Trophoblast cell (in vitro differentiated cells and primary cell): ENCODE results near the gene AGAP1.

ENCODE experiments used
- DNase-seq, 2 donors: peaks; one replicate each; pipeline ENCODE4 v3.0.0-alpha.2; 2016
- H2AFZ ChIP-seq: 2 replicates; pipeline ENCODE4 v1.6.1; 2013; ENCODE audit warnings: low read length, moderate library complexity, mild to moderate bottlenecking; ENCODE audit not compliant: insufficient read depth, poor library complexity
- H2AK5ac ChIP-seq: 2 replicates; pipeline ENCODE4 v1.6.1; 2013; ENCODE audit warnings: mild to moderate bottlenecking, low read length
- H2BK120ac ChIP-seq: 2 replicates; pipeline ENCODE4 v1.6.1; 2013; ENCODE audit warnings: low read length, mild to moderate bottlenecking, moderate library complexity; ENCODE audit not compliant: insufficient read depth, poor library complexity
- H2BK12ac ChIP-seq: 2 replicates; pipeline ENCODE4 v1.6.1; 2013; ENCODE audit warnings: mild to moderate bottlenecking, low read length, moderate library complexity
- H2BK5ac ChIP-seq: 2 replicates; pipeline ENCODE4 v1.6.1; 2013; ENCODE audit warnings: low read length, low read depth, moderate library complexity, mild to moderate bottlenecking; ENCODE audit not compliant: poor library complexity
- H3K14ac ChIP-seq: 2 replicates; pipeline ENCODE4 v1.6.1; 2013; ENCODE audit warnings: mild to moderate bottlenecking, low read length
- H3K18ac ChIP-seq: 2 replicates; pipeline ENCODE4 v1.6.1; 2013; ENCODE audit warnings: mild to moderate bottlenecking, low read length
- H3K23ac ChIP-seq: 2 replicates; pipeline ENCODE4 v1.6.1; 2013; ENCODE audit warnings: low read length
- H3K27ac ChIP-seq: 2 replicates; pipeline ENCODE4 v1.5.1; 2013; ENCODE audit warnings: low read depth, mild to moderate bottlenecking, inconsistent platforms, low read length, moderate library complexity
- H3K27me3 ChIP-seq: 2 replicates; pipeline ENCODE4 v1.6.1; 2013; ENCODE audit warnings: inconsistent platforms, mild to moderate bottlenecking, low read length, moderate library complexity; ENCODE audit not compliant: insufficient read depth
- H3K36me3 ChIP-seq, 2 experiments: 1 replicate in 1 of 2; 2 replicates in 1 of 2; pipeline ENCODE4 v1.6.1; 2013; ENCODE audit warnings: low read length in 2 of 2, mild to moderate bottlenecking in 2 of 2, moderate library complexity in 1 of 2; ENCODE audit not compliant: insufficient read depth in 2 of 2, control insufficient read depth in 1 of 2
- H3K4ac ChIP-seq: 2 replicates; pipeline ENCODE4 v1.6.1; 2013; ENCODE audit warnings: low read depth, mild to moderate bottlenecking, low read length, moderate library complexity
- H3K4me1 ChIP-seq, 2 experiments: 1 replicate in 1 of 2; 2 replicates in 1 of 2; pipeline ENCODE4 v1.6.1; 2013; ENCODE audit warnings: low read length in 2 of 2, mild to moderate bottlenecking in 2 of 2, moderate library complexity in 1 of 2; ENCODE audit not compliant: insufficient read depth in 2 of 2, control insufficient read depth in 1 of 2
- H3K4me2 ChIP-seq: 2 replicates; pipeline ENCODE4 v1.6.1; 2013; ENCODE audit warnings: inconsistent platforms, mild to moderate bottlenecking, low read length, moderate library complexity
- H3K4me3 ChIP-seq: 2 replicates; pipeline ENCODE4 v1.5.1; 2013; ENCODE audit warnings: mild to moderate bottlenecking, low read depth, low read length, inconsistent platforms
- H3K79me1 ChIP-seq: one replicate; pipeline ENCODE4 v1.6.1; 2013; ENCODE audit warnings: low read length
- H3K79me2 ChIP-seq: 2 replicates; pipeline ENCODE4 v1.6.1; 2013; ENCODE audit warnings: low read length, mild to moderate bottlenecking; ENCODE audit not compliant: control insufficient read depth, insufficient read depth, poor library complexity
- H3K9ac ChIP-seq: 2 replicates; pipeline ENCODE4 v1.6.1; 2013; ENCODE audit warnings: mild to moderate bottlenecking, low read length
- H3K9me3 ChIP-seq: 2 replicates; pipeline ENCODE4 v1.6.1; 2013; ENCODE audit warnings: low read depth, mild to moderate bottlenecking, control low read depth, inconsistent platforms, low read length; ENCODE audit not compliant: insufficient read depth
- H4K12ac ChIP-seq: 2 replicates; pipeline ENCODE4 v1.6.1; 2013; ENCODE audit warnings: low read depth, mild to moderate bottlenecking, low read length, moderate library complexity
- H4K8ac ChIP-seq: 2 replicates; pipeline ENCODE4 v1.6.1; 2013; ENCODE audit warnings: low read depth, mild to moderate bottlenecking, low read length, moderate library complexity
- H4K91ac ChIP-seq: one replicate; pipeline ENCODE4 v1.6.1; 2013; ENCODE audit warnings: low read depth, mild to moderate bottlenecking, low read length, moderate library complexity
- WGBS: extraction: QIAGEN DNeasy Blood & Tissue Kit; methylation state at CpG from one replicate; pipeline ENCODE4 v1.1.7; 2013; ENCODE audit warnings: missing lambda C conversion rate; ENCODE audit not compliant: insufficient read length, insufficient coverage; ENCODE audit errors: extremely low coverage; 5-methylcytosine and 5-hydroxymethylcytosine counted together

Gene AGAP1

GRCh38 chr2:235858881-235859280, 365.0 kb downstream of the AGAP1 start:
- Histone ChIP-seq H3K36me3 (no peaks in the 10 kb centered on the region), H3K79me1 (no peaks in the 10 kb centered on the region), H2AFZ (no peak overlapping the region), H3K4me3 (no peak overlapping the region), H2BK5ac (no peak overlapping the region), H3K4me2 (no peak overlapping the region), H3K4me1 (no peaks in the 10 kb centered on the region), H4K91ac (no peak overlapping the region), H3K23ac (no peak overlapping the region), H2BK120ac (no peak overlapping the region), H3K27ac (no peak overlapping the region), H2BK12ac (no peak overlapping the region), H4K12ac (no peak overlapping the region), H4K8ac (no peak overlapping the region), H3K79me2 (no peaks in the 10 kb centered on the region), H3K14ac (no peak overlapping the region), H3K27me3 (no peaks in the 10 kb centered on the region), H3K9me3 (no peaks in the 10 kb centered on the region), H2AK5ac (no peak overlapping the region), H3K9ac (no peak overlapping the region), H3K4ac (no peak overlapping the region), H3K18ac (no peak overlapping the region)
- DNase-seq, result no peak
- no CpG with 5 or more reads among the region's 5 CpGs for WGBS

DNA sequence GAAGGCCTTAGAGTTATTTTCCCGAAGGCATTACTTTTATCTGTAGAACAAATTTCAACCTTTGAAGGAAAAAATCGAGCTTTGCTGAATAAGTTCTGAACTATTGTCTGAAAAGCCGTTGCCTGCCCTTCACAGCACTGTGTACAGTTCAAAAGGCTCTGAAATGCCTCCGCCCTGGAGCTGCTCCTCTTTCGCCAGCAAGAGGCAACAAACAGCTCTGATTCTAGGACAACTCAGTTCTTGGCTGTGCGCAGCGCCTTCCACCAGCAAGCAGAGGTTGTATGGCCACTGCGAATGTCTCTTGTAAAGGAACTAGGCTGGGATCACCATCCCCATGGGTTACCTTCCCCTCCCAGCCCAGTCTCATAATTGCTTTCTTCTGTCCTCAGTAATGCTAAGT, 365.8 kb downstream of the AGAP1 start:
- no peaks in the 10 kb centered on the region for H3K79me1 ChIP-seq
- no peak overlapping the region for H2BK12ac ChIP-seq
- H3K27ac ChIP-seq, result no peak overlapping the region
- peak; percentile 3 to 15 for DNase-seq
- no peak overlapping the region for H4K8ac ChIP-seq
- no peak overlapping the region for H3K23ac ChIP-seq
- H2AFZ ChIP-seq, result no peak overlapping the region
- no peak overlapping the region for H4K12ac ChIP-seq
- no peak overlapping the region for H3K18ac ChIP-seq
- H3K4me3 ChIP-seq, result no peak overlapping the region
- no peak overlapping the region for H2BK5ac ChIP-seq
- no peak overlapping the region for H2AK5ac ChIP-seq
- no peak overlapping the region for H3K4me2 ChIP-seq
- no peak overlapping the region for H4K91ac ChIP-seq
- no peaks in the 10 kb centered on the region for H3K36me3 ChIP-seq
- no peaks in the 10 kb centered on the region for H3K27me3 ChIP-seq
- H3K4me1 ChIP-seq, result no peaks in the 10 kb centered on the region
- H2BK120ac ChIP-seq, result no peak overlapping the region
- peak overlapping the region; percentile 43 for H3K9ac ChIP-seq
- no CpG with 5 or more reads among the region's 8 CpGs for WGBS
- H3K14ac ChIP-seq, result no peak overlapping the region
- no peaks in the 10 kb centered on the region for H3K9me3 ChIP-seq
- no peaks in the 10 kb centered on the region for H3K79me2 ChIP-seq
- H3K4ac ChIP-seq, result no peak overlapping the region

- Histone ChIP-seq H3K4ac (no peak overlapping the region), H2AFZ (no peak overlapping the region), H3K27me3 (no peaks in the 10 kb centered on the region), H3K27ac (no peak overlapping the region), H3K4me2 (no peak overlapping the region), H3K4me3 (no peak overlapping the region), H3K23ac (no peak overlapping the region), H3K9ac (no peak overlapping the region), H4K91ac (no peak overlapping the region), H4K8ac (no peak overlapping the region), H3K79me2 (no peaks in the 10 kb centered on the region), H3K36me3 (no peaks in the 10 kb centered on the region), H2BK12ac (no peak overlapping the region), H2BK120ac (no peak overlapping the region), H4K12ac (no peak overlapping the region), H2BK5ac (no peak overlapping the region), H3K14ac (no peak overlapping the region), H3K4me1 (no peaks in the 10 kb centered on the region), H3K18ac (no peak overlapping the region), H3K79me1 (no peaks in the 10 kb centered on the region), H2AK5ac (no peak overlapping the region), H3K9me3 (no peaks in the 10 kb centered on the region)
- no CpG with 5 or more reads among the region's 5 CpGs for whole genome bisulfite sequencing
- no peak for DNase-seq
Measured at GRCh38 chr2:235860111-235860510, 366.3 kb downstream of the AGAP1 start.

DNA sequence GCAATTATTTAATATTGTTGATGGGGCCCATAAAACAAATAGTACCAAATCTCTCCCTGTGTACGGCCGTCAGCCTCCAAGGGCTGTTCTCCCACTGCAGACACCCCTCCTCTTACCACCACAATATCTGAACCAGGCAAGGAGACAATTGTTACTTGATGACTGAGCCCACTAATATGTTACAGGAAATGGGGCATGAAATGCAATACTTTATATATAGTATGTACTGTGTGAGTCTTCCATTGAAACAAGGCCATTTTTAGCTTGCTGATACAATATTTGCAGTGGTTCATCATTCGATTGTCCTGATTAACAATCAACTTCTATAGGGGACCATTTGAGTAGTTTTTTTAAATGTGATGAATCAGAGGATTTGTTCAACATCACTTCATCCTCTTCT, 367.0 kb downstream of the AGAP1 start:
- H3K9me3 ChIP-seq, result no peaks in the 10 kb centered on the region
- H3K18ac ChIP-seq, result no peak overlapping the region
- no peak overlapping the region for H3K4ac ChIP-seq
- no peaks in the 10 kb centered on the region for H3K79me2 ChIP-seq
- H3K4me2 ChIP-seq, result no peak overlapping the region
- no peak overlapping the region for H3K4me3 ChIP-seq
- H3K27me3 ChIP-seq, result no peaks in the 10 kb centered on the region
- H3K14ac ChIP-seq, result no peak overlapping the region
- no peak overlapping the region for H3K27ac ChIP-seq
- no peak overlapping the region for H2AFZ ChIP-seq
- H2BK5ac ChIP-seq, result no peak overlapping the region
- H3K4me1 ChIP-seq, result no peaks in the 10 kb centered on the region
- H2BK120ac ChIP-seq, result no peak overlapping the region
- H4K8ac ChIP-seq, result no peak overlapping the region
- no peaks in the 10 kb centered on the region for H3K36me3 ChIP-seq
- DNase-seq, result no peak
- H2BK12ac ChIP-seq, result no peak overlapping the region
- no peak overlapping the region for H3K23ac ChIP-seq
- no peak overlapping the region for H2AK5ac ChIP-seq
- no peak overlapping the region for H4K91ac ChIP-seq
- WGBS, result no CpG with 5 or more reads among the region's 3 CpGs
- no peak overlapping the region for H3K9ac ChIP-seq
- H4K12ac ChIP-seq, result no peak overlapping the region
- H3K79me1 ChIP-seq, result no peaks in the 10 kb centered on the region
